Loucy (cell line): Measurements from ENCODE around the gene CFAP45.

ENCODE experiments used
- EZH2phosphoT487 ChIP-seq: fragments of 200-600 bp; IDR thresholded peaks from 2 replicates; pipeline ENCODE4 v1.6.1; 2018; ENCODE audit warnings: antibody characterized with exemption, mild to moderate bottlenecking, moderate library complexity, borderline replicate concordance
- TF ChIP-seq, protein P1 (sequence below): fragments of 200-600 bp; sonication (generic); conservative IDR thresholded peaks from 2 replicates; pipeline ENCODE4 v1.5.1; 2014; ENCODE audit warnings: mild to moderate bottlenecking, antibody characterized with exemption, low read length

DNA sequence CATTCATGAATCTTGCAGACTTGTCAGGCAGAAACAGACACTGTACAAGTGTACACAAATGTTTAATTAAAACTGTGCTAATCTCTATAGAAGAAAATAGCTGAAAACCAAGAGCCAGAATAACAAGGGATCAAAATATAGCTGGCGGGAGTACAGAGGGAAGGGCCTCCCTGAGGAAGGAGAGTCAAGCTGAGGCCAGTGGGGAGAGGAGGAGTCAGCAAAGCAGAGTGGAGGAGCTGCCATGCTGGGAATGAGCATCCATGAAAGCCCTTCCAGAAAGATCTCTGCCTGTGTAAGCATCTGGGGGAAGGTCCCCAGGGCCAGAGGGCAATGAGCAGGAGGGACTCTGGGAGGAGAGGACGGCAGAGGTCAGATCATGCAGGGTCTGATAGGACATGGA, 58.2 kb downstream of the CFAP45 start:
- TF ChIP-seq, protein P1, sequence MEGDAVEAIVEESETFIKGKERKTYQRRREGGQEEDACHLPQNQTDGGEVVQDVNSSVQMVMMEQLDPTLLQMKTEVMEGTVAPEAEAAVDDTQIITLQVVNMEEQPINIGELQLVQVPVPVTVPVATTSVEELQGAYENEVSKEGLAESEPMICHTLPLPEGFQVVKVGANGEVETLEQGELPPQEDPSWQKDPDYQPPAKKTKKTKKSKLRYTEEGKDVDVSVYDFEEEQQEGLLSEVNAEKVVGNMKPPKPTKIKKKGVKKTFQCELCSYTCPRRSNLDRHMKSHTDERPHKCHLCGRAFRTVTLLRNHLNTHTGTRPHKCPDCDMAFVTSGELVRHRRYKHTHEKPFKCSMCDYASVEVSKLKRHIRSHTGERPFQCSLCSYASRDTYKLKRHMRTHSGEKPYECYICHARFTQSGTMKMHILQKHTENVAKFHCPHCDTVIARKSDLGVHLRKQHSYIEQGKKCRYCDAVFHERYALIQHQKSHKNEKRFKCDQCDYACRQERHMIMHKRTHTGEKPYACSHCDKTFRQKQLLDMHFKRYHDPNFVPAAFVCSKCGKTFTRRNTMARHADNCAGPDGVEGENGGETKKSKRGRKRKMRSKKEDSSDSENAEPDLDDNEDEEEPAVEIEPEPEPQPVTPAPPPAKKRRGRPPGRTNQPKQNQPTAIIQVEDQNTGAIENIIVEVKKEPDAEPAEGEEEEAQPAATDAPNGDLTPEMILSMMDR = no peak
- no peak for TF ChIP-seq EZH2phosphoT487
